ENCODE results near the gene CATSPERZ.

CATSPERZ gene

GRCh38 chr11:64266339-64266738 is 33.8 kb upstream of the CATSPERZ start:
- DNase-seq (ENCODE audit: extremely low read depth, insufficient read length) = no peak
- Histone ChIP-seq H3K4me3 (replicated peaks; ENCODE audit: low read depth, low read length) (no peak overlapping the region), H3K27me3 (replicated peaks; ENCODE audit: control insufficient read depth, insufficient read depth, low read length) (no peaks in the 10 kb centered on the region), H3K36me3 (ENCODE audit: control insufficient read depth, insufficient read depth, low read length) (peaks cover 7% of the 10 kb centered on the region)
- TF ChIP-seq CTCF (IDR thresholded peaks at IDR 0.05; ENCODE audit: insufficient read depth, low read length, poor library complexity, severe bottlenecking) = no peak

GRCh38 chr11:64267207-64267945 is 32.8 kb upstream of the CATSPERZ start:
- no peak for DNase-seq (ENCODE audit: extremely low read depth, insufficient read length)
- H3K36me3 ChIP-seq (ENCODE audit: control insufficient read depth, insufficient read depth, low read length) = peaks cover 5% of the 10 kb centered on the region

GRCh38 chr11:64268025-64268892 is 31.9 kb upstream of the CATSPERZ start:
- no peak for TF ChIP-seq CTCF (IDR thresholded peaks at IDR 0.05; ENCODE audit: insufficient read depth, low read length, poor library complexity, severe bottlenecking)
- Histone ChIP-seq H3K4me3 (replicated peaks; ENCODE audit: low read depth, low read length) (peak overlapping the region; percentile 65), H3K27me3 (replicated peaks; ENCODE audit: control insufficient read depth, insufficient read depth, low read length) (no peaks in the 10 kb centered on the region), H3K36me3 (ENCODE audit: control insufficient read depth, insufficient read depth, low read length) (peaks cover 3% of the 10 kb centered on the region)
- no peak for DNase-seq (ENCODE audit: extremely low read depth, insufficient read length)

More at GRCh38 chr11:64267207-64267945, 32.8 kb upstream of the CATSPERZ start:
- H3K27me3 ChIP-seq (replicated peaks; ENCODE audit: control insufficient read depth, insufficient read depth, low read length) = no peaks in the 10 kb centered on the region
- no peak overlapping the region for H3K4me3 ChIP-seq (replicated peaks; ENCODE audit: low read depth, low read length)
- no peak for TF ChIP-seq CTCF (IDR thresholded peaks at IDR 0.05; ENCODE audit: insufficient read depth, low read length, poor library complexity, severe bottlenecking)

GRCh38 chr11:64268893-64269539 is 31.1 kb upstream of the CATSPERZ start:
- H3K27me3 ChIP-seq (replicated peaks; ENCODE audit: control insufficient read depth, insufficient read depth, low read length) = no peaks in the 10 kb centered on the region
- peak overlapping the region; percentile 65 for H3K4me3 ChIP-seq (replicated peaks; ENCODE audit: low read depth, low read length)
- peak; percentile 72 for DNase-seq (ENCODE audit: extremely low read depth, insufficient read length)
- TF ChIP-seq CTCF (IDR thresholded peaks at IDR 0.05; ENCODE audit: insufficient read depth, low read length, poor library complexity, severe bottlenecking) = no peak
- peaks cover 2% of the 10 kb centered on the region for H3K36me3 ChIP-seq (ENCODE audit: control insufficient read depth, insufficient read depth, low read length)

- Histone ChIP-seq H3K27me3 (replicated peaks; ENCODE audit: control insufficient read depth, insufficient read depth, low read length) (no peaks in the 10 kb centered on the region), H3K4me3 (replicated peaks; ENCODE audit: low read depth, low read length) (peak overlapping the region; percentile 65), H3K36me3 (ENCODE audit: control insufficient read depth, insufficient read depth, low read length) (peaks cover 2% of the 10 kb centered on the region)
- TF ChIP-seq CTCF (IDR thresholded peaks at IDR 0.05; ENCODE audit: insufficient read depth, low read length, poor library complexity, severe bottlenecking) = no peak
- DNase-seq (ENCODE audit: extremely low read depth, insufficient read length) = peak; percentile 99
Observed at GRCh38 chr11:64269540-64270220, 30.5 kb upstream of the CATSPERZ start.
